ENCODE results near the gene CSNK1G2.

Gene CSNK1G2

GRCh38 chr19:1933244-1933643 lies 7.7 kb upstream of the CSNK1G2 start:
- Histone ChIP-seq H3K27ac (no peak overlapping the region), H3K4me1 (ENCODE audit: control insufficient read depth in 1 of 2, insufficient read depth in 1 of 2, low read depth in 1 of 2, low read length in 1 of 2) (peaks cover 13 to 22% of the 10 kb centered on the region in 2 experiments)
- no peak for TF ChIP-seq CTCF (IDR thresholded peaks at IDR 0.05)

GRCh38 chr19:1933942-1934341 lies 7.0 kb upstream of the CSNK1G2 start:
- H3K27me3 ChIP-seq: peaks cover 26% of the 10 kb centered on the region
- no peak for TF ChIP-seq CTCF (IDR thresholded peaks at IDR 0.05)
- no peak overlapping the region for H3K27ac ChIP-seq
- H3K36me3 ChIP-seq: no peaks in the 10 kb centered on the region
- peaks cover 11 to 21% of the 10 kb centered on the region in 2 experiments for H3K4me1 ChIP-seq (ENCODE audit: control insufficient read depth in 1 of 2, insufficient read depth in 1 of 2, low read depth in 1 of 2, low read length in 1 of 2)
- H3K9me3 ChIP-seq: no peaks in the 10 kb centered on the region
- H3K4me3 ChIP-seq (ENCODE audit: low read depth in 1 of 2, low read length in 1 of 2): no peak overlapping the region

More at GRCh38 chr19:1933244-1933643, 7.7 kb upstream of the CSNK1G2 start:
- H3K27me3 ChIP-seq: peaks cover 26% of the 10 kb centered on the region
- no peaks in the 10 kb centered on the region for H3K9me3 ChIP-seq
- no peaks in the 10 kb centered on the region for H3K36me3 ChIP-seq
- H3K4me3 ChIP-seq (ENCODE audit: low read depth in 1 of 2, low read length in 1 of 2): no peak overlapping the region

- Histone ChIP-seq H3K4me1 (ENCODE audit: control insufficient read depth in 1 of 2, insufficient read depth in 1 of 2, low read depth in 1 of 2, low read length in 1 of 2) (peaks cover 12 to 19% of the 10 kb centered on the region in 2 experiments), H3K4me3 (ENCODE audit: low read depth in 1 of 2, low read length in 1 of 2) (no peak overlapping the region), H3K27ac (no peak overlapping the region), H3K27me3 (peaks cover 16% of the 10 kb centered on the region), H3K9me3 (no peaks in the 10 kb centered on the region), H3K36me3 (no peaks in the 10 kb centered on the region)
- no peak for TF ChIP-seq CTCF (IDR thresholded peaks at IDR 0.05)
These were observed 5.3 kb upstream of the CSNK1G2 start for GRCh38 chr19:1935484-1936208.

GRCh38 chr19:1936430-1936829 lies 4.5 kb upstream of the CSNK1G2 start:
- Histone ChIP-seq H3K36me3 (no peaks in the 10 kb centered on the region), H3K4me1 (ENCODE audit: control insufficient read depth in 1 of 2, insufficient read depth in 1 of 2, low read depth in 1 of 2, low read length in 1 of 2) (peaks cover 12 to 19% of the 10 kb centered on the region in 2 experiments), H3K4me3 (ENCODE audit: low read depth in 1 of 2, low read length in 1 of 2) (no peak overlapping the region), H3K27me3 (peaks cover 9% of the 10 kb centered on the region), H3K9me3 (no peaks in the 10 kb centered on the region), H3K27ac (no peak overlapping the region)
- no peak for TF ChIP-seq CTCF (IDR thresholded peaks at IDR 0.05)

- Histone ChIP-seq H3K27ac (no peak overlapping the region), H3K4me3 (ENCODE audit: low read depth in 1 of 2, low read length in 1 of 2) (no peak overlapping the region), H3K27me3 (peaks cover 5% of the 10 kb centered on the region), H3K9me3 (no peaks in the 10 kb centered on the region), H3K36me3 (no peaks in the 10 kb centered on the region), H3K4me1 (ENCODE audit: control insufficient read depth in 1 of 2, insufficient read depth in 1 of 2, low read depth in 1 of 2, low read length in 1 of 2) (peaks cover 12 to 19% of the 10 kb centered on the region in 2 experiments)
- no peak for TF ChIP-seq CTCF (IDR thresholded peaks at IDR 0.05)
These were observed 3.9 kb upstream of the CSNK1G2 start for GRCh38 chr19:1936916-1937610.

Data from neutrophil (primary cell).